Ovary (tissue), 9 donors: ENCODE data around the gene TOP1. TPM values are rescaled to one million over a fixed set of nuclear protein-coding genes. Genes with fewer than 3 reads are reported as not detected.

Experiments used
- DNase-seq, 5 donors: peaks; one replicate each; pipeline ENCODE4 v3.0.0-alpha.2; 2019 to 2020
- H3K27ac ChIP-seq, 2 donors: fragments of 200-600 bp; one replicate each; pipeline versions ENCODE4 v1.5.1 to v1.8.0; 2019 to 2022
- H3K27me3 ChIP-seq: fragments of 200-600 bp; one replicate; pipeline ENCODE4 v1.8.0; 2022
- H3K36me3 ChIP-seq: fragments of 200-600 bp; sonication (generic); one replicate; pipeline ENCODE4 v1.5.1; 2019
- H3K4me1 ChIP-seq: one replicate; pipeline ENCODE4 v1.8.1; 2013; ENCODE audit warnings: mild to moderate bottlenecking, moderate library complexity; ENCODE audit not compliant: insufficient read depth
- H3K4me3 ChIP-seq: fragments of 200-600 bp; sonication (generic); one replicate; pipeline ENCODE4 v1.5.1; 2017
- H3K9me3 ChIP-seq, 2 donors: fragments of 200-600 bp in 1 of 2; sonication (generic) in 1 of 2; one replicate each; pipeline versions ENCODE4 v1.5.1 to v1.8.1; 2013 to 2019; ENCODE audit warnings: mild to moderate bottlenecking in 1 of 2, moderate library complexity in 1 of 2
- EP300 ChIP-seq: sonication (generic); formaldehyde crosslinking; IDR thresholded peaks from one replicate; pipeline ENCODE4 v1.6.1; 2017; ENCODE audit warnings: antibody characterized with exemption
- POLR2A ChIP-seq: fragments of 450-650 bp; IDR thresholded peaks from one replicate; pipeline ENCODE4 v1.6.1; 2017; ENCODE audit warnings: antibody characterized with exemption, mild to moderate bottlenecking, moderate library complexity
- WGBS, 3 donors: extraction: QIAGEN DNeasy Blood & Tissue Kit in 1 of 3; methylation state at CpG; one replicate each; pipeline versions ENCODE4 v1.1.5 to v1.1.7; 2013 to 2017; 5-methylcytosine and 5-hydroxymethylcytosine counted together
- intact Hi-C, 4 donors: fragments of 100-400 bp; cut with DNase I; formaldehyde crosslinking; loops; one replicate each; pipeline versions ENCODE4 v1.11.0 to v1.15.1; 2022 to 2023
- polyA plus RNA-seq, 2 donors: library from polyadenylated mRNA; stranded (reverse); fragments of 200-250 nt in 1 of 2; fragments of 350-450 nt in 1 of 2; fragmentation: Illumina TruSeq in 1 of 2; extraction: RNeasy Lipid Tissue Mini Kit (QIAGEN cat#74804) in 1 of 2; gene quantifications; one replicate each; pipeline ENCODE4 v1.2.3, GENCODE V29; 2013 to 2014
- total RNA-seq, 7 donors: library from RNA; depleted of rRNA in 2 of 7; stranded (reverse); fragments of >200 nt in 2 of 7; fragmentation: NEBNext Ultra II Directional in 3 of 7; extraction: Animal tissue kit (Norgen Biotek cat#: 25700) in 3 of 7; gene quantifications; one replicate each; pipeline versions ENCODE4 v1.1.0 to v1.2.4, GENCODE V29; 2016 to 2023
- TF ChIP-seq, protein P1 (sequence below), 3 donors: fragments of 450-650 bp in 2 of 3; fragments of 200-600 bp in 1 of 3; IDR thresholded peaks; one replicate each; pipeline versions ENCODE4 v1.5.1 to v1.8.0; 2016 to 2022; ENCODE audit warnings: antibody characterized with exemption in 3 of 3, mild to moderate bottlenecking in 1 of 3
- donor health status: DM: no; HTN: no; CAD: no; lungs with moderate emphysema.
- donor health status: DM: no; HTN: no; CAD: no.
- donor health status: Bipolar disorder and iron deficiency.
- donor health status: DM: yes; HTN: yes; CAD: no.
- donor health status: DM: no; HTN: no; CAD: no.
- donor health status: DM: yes; HTN: yes; CAD: no.

TOP1 gene
- total and polyA plus RNA-seq, 9 donors = 20.9 to 48.4 (median 35.6) TPM

DNA sequence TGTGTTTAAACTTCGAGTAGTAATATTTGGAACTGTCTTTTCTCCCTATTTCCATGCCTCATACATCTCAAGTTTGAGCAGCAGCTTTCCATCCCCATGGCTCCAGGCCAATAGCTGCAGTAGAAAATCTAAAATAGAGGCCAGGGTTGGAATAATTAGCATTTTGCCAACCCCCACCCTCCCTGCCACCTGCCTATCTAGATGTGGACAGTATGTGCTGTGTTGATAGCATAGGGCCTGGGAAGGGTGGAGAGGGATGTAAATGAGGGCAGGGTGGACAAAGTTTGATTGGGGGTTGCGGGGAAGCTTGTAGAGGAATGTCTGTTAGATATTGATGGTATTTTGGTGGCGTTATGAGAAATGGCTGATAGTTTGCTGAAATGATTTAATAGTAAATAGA, 5.6 kb downstream of the TOP1 start:
- no peaks in the 10 kb centered on the region for H3K27me3 ChIP-seq
- no peak for DNase-seq
- 76 to 82% (median 76%) methylated on average over 3 of the region's 3 CpGs for WGBS, 3 donors
- H3K4me1 ChIP-seq = peaks cover 14% of the 10 kb centered on the region
- H3K4me3 ChIP-seq = no peak overlapping the region
- TF ChIP-seq EP300 (no peak), POLR2A (no peak)
- TF ChIP-seq, protein P1, sequence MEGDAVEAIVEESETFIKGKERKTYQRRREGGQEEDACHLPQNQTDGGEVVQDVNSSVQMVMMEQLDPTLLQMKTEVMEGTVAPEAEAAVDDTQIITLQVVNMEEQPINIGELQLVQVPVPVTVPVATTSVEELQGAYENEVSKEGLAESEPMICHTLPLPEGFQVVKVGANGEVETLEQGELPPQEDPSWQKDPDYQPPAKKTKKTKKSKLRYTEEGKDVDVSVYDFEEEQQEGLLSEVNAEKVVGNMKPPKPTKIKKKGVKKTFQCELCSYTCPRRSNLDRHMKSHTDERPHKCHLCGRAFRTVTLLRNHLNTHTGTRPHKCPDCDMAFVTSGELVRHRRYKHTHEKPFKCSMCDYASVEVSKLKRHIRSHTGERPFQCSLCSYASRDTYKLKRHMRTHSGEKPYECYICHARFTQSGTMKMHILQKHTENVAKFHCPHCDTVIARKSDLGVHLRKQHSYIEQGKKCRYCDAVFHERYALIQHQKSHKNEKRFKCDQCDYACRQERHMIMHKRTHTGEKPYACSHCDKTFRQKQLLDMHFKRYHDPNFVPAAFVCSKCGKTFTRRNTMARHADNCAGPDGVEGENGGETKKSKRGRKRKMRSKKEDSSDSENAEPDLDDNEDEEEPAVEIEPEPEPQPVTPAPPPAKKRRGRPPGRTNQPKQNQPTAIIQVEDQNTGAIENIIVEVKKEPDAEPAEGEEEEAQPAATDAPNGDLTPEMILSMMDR (IDR thresholded peaks at IDR 0.05) = no peak
- intact Hi-C loops = no loop called here
- no peaks in the 10 kb centered on the region for H3K36me3 ChIP-seq
- H3K27ac ChIP-seq = no peak overlapping the region
- no peaks in the 10 kb centered on the region for H3K9me3 ChIP-seq

DNA sequence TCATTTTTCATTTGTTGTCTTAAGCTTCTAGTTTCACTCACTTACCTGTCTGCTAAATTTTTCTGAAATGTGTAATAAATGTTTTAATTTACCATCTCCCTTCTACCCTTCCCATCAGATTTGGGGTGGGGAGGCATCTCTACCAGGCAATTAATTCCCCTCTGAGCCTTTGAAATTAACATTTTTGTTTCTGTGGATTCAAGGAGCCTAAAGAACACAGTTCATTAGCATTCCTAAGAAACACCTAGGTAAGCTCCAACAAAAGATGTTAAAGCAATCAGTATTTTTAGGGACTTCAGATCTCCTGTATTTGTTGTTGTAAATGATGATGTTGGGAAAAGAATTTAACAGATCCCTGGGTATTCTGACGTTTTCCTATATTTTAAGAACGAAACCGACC, 6.6 kb downstream of the TOP1 start:
- intact Hi-C loops = no loop called here
- no peak overlapping the region for H3K4me3 ChIP-seq
- H3K27me3 ChIP-seq = no peaks in the 10 kb centered on the region
- WGBS, 3 donors = 71 to 84% (median 82%) methylated on average over 3 of the region's 3 CpGs
- H3K36me3 ChIP-seq = no peaks in the 10 kb centered on the region
- TF ChIP-seq POLR2A = no peak
- TF ChIP-seq EP300 = no peak
- TF ChIP-seq, protein P1 (IDR thresholded peaks at IDR 0.05) = no peak
- H3K27ac ChIP-seq = no peak overlapping the region
- H3K4me1 ChIP-seq = peaks cover 14% of the 10 kb centered on the region
- DNase-seq = no peak
- no peaks in the 10 kb centered on the region for H3K9me3 ChIP-seq

DNA sequence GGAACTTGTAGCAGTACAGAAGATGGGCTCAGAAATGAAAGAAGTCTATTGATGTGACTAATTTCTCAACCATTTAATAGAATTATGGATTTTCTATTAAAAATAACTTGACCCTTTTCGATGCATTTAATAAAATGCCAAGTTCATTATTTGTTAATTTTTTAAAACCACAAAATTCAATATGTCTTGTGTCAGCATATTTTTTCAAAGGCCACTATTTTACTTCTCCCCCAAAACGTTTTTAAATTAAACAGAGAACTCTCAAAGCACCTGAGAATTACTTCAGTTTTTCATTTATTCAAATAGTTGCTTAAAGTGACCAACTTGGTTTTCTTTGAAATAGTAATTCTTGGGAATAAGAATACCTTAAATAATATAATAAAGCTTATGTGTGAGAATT, 8.6 kb downstream of the TOP1 start:
- WGBS, 3 donors = 60 to 61% (median 60%) methylated on average over 2 of the region's 2 CpGs
- Histone ChIP-seq H3K9me3 (no peaks in the 10 kb centered on the region), H3K27ac (no peak overlapping the region), H3K4me3 (no peak overlapping the region), H3K27me3 (no peaks in the 10 kb centered on the region), H3K4me1 (peaks cover 11% of the 10 kb centered on the region), H3K36me3 (no peaks in the 10 kb centered on the region)
- intact Hi-C loops = no loop called here
- TF ChIP-seq EP300 (no peak), POLR2A (no peak)
- TF ChIP-seq, protein P1 (IDR thresholded peaks at IDR 0.05) = no peak
- DNase-seq = no peak

DNA sequence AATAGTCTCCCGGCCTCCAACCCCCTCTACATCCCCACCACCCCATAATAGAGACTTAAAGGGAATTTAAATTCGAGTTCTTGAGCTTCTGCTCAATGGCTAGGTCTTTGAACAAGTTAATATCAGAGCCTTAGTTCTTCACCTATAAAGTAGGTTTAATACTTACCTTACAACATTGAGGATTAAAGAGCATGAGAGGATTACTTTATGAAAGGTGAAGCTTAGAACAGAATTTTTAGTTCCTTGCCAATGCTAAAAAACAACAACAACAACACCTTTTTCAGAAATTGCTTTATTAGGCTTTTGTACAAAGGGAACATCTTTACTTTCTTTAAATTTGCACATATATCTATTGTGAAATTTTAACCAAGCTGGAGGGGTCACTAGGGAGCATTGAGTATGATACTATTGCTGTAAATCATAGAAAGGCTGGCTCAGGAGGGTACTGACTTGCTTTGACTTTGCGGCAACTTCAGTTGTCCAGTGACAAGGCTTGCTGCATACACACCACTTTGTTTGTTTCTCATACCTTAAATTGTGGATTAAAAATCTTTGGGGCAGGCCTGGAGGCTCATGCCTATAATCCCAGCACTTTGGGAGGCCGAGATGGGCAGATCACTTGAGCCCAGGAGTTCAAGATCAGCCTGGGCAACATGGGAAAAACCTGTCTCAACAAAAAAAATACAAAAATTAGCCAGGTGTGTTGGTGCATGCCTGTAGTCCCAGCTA, 9.7 kb downstream of the TOP1 start:
- no peaks in the 10 kb centered on the region for H3K36me3 ChIP-seq
- no peak overlapping the region for H3K4me3 ChIP-seq
- intact Hi-C loops = no loop called here
- 91 to 98% (median 96%) methylated on average over 4 of the region's 4 CpGs for WGBS, 3 donors
- no peaks in the 10 kb centered on the region for H3K27me3 ChIP-seq
- H3K9me3 ChIP-seq = no peaks in the 10 kb centered on the region
- TF ChIP-seq EP300 (no peak), POLR2A (no peak)
- TF ChIP-seq, protein P1 (IDR thresholded peaks at IDR 0.05) = no peak
- H3K4me1 ChIP-seq = peaks cover 7% of the 10 kb centered on the region
- no peak for DNase-seq
- no peak overlapping the region for H3K27ac ChIP-seq
